Measurements from ENCODE around the gene TPT1.

The TPT1 gene

DNA sequence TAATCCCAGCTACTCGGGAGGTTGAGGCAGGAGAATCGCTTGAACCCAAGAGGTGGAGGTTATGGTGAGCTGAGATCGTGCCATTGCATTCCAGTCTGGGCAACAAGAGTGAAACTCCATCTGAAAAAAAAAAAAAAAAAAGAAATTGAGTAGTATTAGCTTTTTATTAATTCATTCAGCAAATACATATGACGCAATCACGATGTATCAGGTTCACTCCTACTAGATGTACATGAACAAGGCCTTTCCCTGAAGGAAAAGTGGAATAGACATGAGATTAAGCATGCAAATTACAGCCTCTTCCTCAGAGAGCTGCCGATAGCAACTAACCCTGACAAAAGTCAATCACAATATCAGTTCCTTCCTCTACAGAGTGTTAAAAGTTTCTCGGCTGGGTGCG, 9.2 kb upstream of the TPT1 start:
- TF ChIP-seq, protein P1, sequence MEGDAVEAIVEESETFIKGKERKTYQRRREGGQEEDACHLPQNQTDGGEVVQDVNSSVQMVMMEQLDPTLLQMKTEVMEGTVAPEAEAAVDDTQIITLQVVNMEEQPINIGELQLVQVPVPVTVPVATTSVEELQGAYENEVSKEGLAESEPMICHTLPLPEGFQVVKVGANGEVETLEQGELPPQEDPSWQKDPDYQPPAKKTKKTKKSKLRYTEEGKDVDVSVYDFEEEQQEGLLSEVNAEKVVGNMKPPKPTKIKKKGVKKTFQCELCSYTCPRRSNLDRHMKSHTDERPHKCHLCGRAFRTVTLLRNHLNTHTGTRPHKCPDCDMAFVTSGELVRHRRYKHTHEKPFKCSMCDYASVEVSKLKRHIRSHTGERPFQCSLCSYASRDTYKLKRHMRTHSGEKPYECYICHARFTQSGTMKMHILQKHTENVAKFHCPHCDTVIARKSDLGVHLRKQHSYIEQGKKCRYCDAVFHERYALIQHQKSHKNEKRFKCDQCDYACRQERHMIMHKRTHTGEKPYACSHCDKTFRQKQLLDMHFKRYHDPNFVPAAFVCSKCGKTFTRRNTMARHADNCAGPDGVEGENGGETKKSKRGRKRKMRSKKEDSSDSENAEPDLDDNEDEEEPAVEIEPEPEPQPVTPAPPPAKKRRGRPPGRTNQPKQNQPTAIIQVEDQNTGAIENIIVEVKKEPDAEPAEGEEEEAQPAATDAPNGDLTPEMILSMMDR (IDR thresholded peaks at IDR 0.05), result no peak

DNA sequence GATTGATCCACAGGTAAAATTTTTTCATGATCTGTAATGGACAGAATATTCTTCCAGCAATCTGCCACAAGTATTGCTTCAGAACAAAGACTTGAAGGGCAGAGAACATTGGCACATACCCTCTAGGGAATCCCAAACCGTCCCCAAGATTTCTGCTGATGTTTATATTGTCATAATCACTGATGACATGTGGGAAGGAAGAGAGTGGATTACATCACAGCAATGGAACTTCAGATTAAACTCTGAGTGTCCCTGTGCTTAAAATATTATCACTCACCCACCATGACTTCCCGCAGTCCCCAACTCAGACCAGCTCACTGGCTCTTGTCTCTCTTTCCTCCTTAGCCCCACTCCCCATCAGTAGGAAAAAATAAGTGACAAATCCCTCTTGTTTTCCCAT, 8.5 kb upstream of the TPT1 start:
- TF ChIP-seq, protein P1 (IDR thresholded peaks at IDR 0.05), result no peak

DNA sequence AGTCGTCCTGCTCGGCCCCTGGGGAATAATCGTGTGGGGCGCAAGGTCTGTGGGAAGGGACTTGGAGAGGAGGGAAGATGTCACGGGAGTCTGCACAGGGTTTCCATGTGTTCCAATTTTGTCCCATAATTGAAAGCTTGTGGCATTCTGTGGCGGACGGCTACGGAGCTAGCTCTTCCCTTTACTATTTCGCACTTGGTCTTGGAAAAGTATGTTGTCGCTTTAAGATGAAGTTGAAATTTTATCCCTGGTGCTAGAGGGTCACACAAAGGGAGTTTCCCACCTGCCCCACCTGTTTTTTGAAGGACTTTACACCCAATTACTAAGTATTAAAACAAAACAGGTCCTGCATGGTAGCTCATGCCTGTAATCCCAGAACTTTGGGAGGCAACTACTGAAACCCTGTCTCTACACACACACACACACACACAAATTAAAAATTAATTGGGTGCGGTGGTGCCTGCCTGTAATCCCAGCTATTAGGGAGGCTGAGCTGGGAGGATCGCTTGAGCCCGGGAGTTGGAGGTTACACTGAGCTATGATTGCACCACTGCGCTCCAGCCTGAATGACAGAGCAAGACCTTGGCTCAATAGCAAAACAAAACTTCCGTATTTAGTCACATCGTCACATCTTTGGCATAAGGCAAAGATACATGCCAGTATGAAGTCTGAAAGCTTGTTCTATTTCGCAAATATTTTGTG, 967 bp upstream of the TPT1 start:
- TF ChIP-seq, protein P1 (IDR thresholded peaks at IDR 0.05), result no peak

DNA sequence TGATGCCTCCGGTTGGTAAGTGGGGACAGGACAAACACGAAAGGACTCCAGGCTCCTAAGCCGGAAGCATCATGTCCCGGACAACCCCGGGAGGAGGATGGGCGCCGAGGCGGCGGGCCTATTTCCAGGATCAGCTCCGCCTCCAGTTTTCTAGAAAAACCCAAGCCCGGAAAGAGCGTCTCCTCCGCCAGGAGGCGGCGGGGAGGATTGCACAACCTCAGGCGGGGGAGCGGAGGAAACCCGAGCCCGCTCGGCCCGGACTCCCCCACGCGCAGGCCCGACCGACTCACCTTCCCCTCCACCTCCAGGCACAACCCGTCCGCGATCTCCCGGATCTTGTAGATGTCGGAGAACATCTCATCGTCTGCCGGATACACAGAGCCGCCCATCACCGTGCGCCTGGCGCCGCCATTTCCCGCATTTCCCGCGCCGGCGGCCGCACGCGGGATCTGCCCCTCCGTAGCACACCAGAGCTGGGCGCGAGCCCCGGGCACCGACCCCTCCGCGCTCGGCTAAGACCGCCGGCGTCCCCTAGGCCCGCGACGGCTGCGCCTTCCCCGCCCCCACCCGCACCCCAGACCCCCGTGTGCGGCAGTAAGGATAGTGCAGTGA, 455 bp downstream of the TPT1 start:
- TF ChIP-seq, protein P1 (IDR thresholded peaks at IDR 0.05), result peak; percentile 10; the same call in 1 of the 2 replicates

DNA sequence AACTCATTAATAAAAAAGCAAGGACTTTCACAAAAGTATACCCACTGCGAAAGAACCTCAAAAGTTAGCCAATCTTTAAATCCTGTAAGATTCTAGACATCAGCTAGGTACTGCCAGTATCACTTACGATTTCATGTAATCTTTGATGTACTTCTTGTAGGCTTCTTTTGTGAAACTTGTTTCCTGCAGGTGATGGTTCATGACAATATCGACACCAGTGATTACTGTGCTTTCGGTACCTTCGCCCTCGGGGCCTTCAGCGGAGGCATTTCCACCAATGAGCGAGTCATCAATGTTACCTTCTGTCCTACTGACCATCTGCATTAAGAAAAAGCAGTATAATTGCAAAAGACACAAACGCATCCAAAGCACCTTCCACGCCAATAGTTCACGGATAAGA, 1.1 kb downstream of the TPT1 start:
- TF ChIP-seq, protein P1 (IDR thresholded peaks at IDR 0.05), result no peak

DNA sequence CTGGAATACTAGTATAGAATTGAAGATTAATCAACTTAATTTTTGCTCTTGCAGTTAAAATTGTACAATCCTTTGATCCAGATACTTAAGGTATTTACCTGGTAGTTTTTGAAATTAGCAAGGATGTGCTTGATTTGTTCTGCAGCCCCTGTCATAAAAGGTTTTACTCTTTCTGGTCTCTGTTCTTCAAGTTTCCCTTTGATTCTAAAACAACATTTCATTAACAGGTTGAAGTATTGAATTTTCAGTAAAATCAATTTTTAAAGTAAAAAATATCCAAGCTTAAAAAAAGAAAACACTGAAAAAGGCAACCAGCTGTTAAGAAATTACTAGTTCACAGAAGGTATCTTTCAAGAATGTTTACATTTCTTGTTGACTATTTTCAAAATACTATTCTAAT, 1.6 kb downstream of the TPT1 start:
- TF ChIP-seq, protein P1 (IDR thresholded peaks at IDR 0.05), result no peak

DNA sequence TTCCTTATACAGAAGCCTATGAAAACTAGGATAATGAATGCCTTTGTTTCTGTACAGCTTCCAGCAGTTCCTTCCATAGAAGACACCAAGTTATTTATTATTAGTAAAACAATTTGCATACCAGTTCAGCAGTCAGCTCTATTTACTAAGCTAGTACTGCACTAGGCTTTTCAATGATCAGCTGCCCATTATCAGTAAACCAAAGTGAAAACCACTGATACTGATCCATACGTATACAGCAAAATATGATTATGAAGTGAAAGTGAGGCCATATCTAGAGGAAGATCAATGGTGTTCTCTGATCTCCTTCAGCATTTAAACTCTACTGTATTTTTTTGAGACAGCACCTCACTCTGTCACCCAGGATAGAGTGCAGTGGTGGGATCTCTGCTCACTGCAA, 3.2 kb downstream of the TPT1 start:
- TF ChIP-seq, protein P1 (IDR thresholded peaks at IDR 0.05), result no peak

All from LNCAP (cell line).